Omental fat pad (tissue), 4 donors: ENCODE results near the gene SEMA6A. TPM values are rescaled to one million over a fixed set of nuclear protein-coding genes. Genes with fewer than 3 reads are reported as not detected.

Experiments
- ATAC-seq: fragments of 150-250 bp; one replicate; pipeline ENCODE4 v1.9.1; 2016; ENCODE audit warnings: mild to moderate bottlenecking, moderate library complexity; ENCODE audit not compliant: low FRiP score
- DNase-seq: peaks from one replicate; pipeline ENCODE4 v3.0.0-alpha.2; 2019; ENCODE audit warnings: low spot score
- total RNA-seq, 4 donors: library from RNA; depleted of rRNA; stranded (reverse); fragments of >200 nt; gene quantifications; one replicate each; pipeline ENCODE4 v1.1.0, GENCODE V29; 2016
- TF ChIP-seq, protein P1 (sequence below), 3 donors: fragments of 450-650 bp; IDR thresholded peaks; one replicate each; pipeline ENCODE4 v1.5.1; 2016 to 2017; ENCODE audit warnings: antibody characterized with exemption in 3 of 3, mild to moderate bottlenecking in 3 of 3, moderate library complexity in 2 of 3

The SEMA6A gene
- total RNA-seq, 4 donors from 2014 or later = 21.3 to 70.3 (median 40.9) TPM

DNA sequence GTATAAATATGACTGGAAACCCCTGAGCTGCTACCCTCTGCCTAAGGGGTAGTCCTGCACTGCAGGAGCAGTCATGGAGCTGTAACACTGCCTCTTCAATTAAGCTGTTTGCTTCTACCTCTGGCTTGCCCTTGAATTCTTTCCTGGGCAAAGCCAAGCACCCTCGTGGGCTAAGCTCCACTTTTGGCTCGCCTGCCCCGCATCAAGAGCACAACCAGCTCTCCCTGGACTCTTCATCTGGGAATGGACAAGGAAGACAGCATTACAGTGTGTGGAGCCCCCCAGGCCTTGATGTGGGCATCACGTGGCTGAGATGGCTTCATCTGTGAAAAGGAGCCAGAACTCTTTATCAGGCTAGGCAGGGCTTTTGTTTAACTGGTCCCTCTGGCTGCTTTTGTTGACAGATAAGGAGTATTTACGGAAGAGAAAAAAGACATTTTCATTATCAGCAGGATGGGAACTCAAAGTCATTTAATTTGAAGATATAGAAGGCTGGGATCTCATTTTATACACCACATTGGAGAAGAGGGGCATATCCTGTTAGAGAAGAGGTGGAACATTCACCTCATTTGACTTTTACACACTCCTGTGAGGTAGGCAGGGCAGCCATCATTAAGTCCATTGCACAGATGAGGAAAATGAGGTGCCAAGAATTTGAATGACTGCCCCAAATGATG is 137.8 kb downstream of the SEMA6A start:
- TF ChIP-seq, protein P1, sequence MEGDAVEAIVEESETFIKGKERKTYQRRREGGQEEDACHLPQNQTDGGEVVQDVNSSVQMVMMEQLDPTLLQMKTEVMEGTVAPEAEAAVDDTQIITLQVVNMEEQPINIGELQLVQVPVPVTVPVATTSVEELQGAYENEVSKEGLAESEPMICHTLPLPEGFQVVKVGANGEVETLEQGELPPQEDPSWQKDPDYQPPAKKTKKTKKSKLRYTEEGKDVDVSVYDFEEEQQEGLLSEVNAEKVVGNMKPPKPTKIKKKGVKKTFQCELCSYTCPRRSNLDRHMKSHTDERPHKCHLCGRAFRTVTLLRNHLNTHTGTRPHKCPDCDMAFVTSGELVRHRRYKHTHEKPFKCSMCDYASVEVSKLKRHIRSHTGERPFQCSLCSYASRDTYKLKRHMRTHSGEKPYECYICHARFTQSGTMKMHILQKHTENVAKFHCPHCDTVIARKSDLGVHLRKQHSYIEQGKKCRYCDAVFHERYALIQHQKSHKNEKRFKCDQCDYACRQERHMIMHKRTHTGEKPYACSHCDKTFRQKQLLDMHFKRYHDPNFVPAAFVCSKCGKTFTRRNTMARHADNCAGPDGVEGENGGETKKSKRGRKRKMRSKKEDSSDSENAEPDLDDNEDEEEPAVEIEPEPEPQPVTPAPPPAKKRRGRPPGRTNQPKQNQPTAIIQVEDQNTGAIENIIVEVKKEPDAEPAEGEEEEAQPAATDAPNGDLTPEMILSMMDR (IDR thresholded peaks at IDR 0.05) = no peak
- DNase-seq (no peak), ATAC-seq (no peak)

DNA sequence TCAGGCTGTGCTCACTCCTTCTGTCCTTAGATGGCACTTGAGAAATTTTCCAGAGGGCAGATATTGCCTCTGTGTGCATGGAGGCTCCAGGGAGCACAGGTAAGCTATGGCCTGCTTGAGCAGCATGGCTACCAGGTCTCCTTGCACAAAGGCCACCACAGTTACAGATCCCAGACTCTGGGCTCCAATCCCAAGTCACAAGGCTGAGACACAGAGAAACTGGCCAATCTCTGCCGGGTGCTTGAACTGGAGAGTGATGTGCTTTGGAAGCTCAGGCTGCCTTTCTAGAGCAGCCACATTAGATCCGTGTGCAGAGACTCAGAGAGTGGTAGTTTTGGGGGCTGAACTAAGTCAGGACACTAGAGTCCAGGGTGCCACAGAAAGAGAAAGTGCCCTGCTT is 145.7 kb downstream of the SEMA6A start:
- ATAC-seq = no peak
- TF ChIP-seq, protein P1 (IDR thresholded peaks at IDR 0.05) = no peak
- DNase-seq = no peak

DNA sequence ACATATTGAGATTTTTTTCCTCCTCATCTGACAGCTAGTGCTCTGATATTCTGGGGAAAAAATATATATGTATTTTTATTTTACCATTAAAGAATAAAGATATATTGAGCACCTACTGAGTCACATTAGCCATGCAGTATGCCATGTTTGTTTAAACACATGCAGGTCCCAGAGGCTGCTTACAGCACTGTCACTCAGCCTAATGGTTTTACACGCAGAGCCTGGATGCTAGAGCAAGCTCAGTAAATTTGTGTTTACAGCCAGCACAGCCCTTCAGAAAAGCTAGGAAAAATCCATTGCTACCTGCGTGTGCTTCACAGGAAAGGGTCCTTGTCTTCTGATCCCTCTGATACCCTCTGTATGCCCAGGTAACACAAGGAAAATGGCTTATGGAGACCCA is 146.2 kb downstream of the SEMA6A start:
- DNase-seq (no peak), ATAC-seq (no peak)
- TF ChIP-seq, protein P1 (IDR thresholded peaks at IDR 0.05) = no peak

DNA sequence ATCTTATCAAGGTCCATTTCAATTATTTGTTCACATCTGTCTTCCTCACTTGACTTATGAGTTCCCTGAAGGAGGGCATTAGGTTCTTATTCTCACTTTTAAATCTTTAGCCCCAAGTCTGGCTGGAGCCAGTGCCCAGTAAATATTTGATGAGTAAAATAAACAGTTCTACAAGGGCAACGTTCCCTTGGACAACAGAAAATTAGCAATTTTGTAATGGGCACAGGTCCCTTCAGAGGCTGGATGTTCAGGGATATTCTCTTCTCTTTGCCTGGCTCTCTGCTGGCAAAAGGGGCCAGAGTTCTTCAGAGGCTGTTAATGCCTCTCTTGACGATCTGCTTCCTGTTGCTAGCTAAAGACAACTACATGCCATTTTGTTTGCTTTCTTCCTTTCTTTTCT is 149.7 kb downstream of the SEMA6A start:
- TF ChIP-seq, protein P1 (IDR thresholded peaks at IDR 0.05) = no peak
- ATAC-seq = no peak
- no peak for DNase-seq

DNA sequence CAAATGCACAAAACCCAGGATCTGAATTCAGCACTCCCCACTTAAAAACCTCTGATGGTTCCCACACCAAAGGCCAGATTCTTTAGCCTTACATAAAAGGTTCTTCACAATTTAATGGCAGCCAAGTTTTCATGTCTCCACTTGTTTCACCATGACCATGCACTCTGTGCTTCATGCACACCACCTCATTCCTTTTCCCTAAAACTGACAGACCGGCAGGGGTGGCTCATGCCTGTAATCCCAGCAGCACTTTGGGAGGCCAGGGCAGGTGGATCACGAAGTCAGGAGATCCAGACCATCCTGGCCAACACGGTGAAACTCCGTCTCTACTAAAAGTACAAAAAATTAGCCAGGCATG is 150.4 kb downstream of the SEMA6A start:
- no peak for DNase-seq
- ATAC-seq = no peak
- TF ChIP-seq, protein P1 (IDR thresholded peaks at IDR 0.05) = no peak

DNA sequence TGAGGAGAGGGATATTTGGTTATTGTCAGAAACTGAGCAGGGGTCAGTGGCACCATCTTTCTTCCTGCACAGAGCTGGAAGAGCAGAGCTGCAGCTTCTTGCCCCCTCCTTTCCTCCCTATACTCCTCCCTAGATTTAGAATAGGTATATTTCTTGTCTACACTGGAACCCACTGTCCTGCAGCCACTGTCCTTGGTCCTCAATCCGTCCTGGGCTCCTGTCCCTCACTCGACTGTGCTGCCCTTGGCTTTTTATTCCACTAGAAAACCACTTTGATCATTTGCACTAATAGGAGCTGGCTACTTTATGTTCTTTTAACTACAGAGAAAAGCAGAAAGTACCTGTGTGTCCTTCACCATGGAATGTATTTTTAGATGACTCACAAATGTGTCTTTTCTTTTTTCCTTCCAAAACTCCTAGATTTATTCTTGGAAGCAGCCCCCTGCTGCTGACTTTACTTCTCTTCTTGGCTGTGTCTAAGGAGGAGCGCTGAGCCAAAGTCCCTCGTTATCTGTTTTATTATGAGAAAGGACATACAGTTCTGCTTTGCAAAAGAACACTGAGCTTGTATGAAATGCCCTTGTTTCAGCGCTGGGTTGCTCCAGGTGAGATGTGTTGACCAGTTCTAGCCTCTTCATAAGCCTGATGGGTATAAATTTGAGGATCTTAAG is 150.9 kb downstream of the SEMA6A start:
- no peak for DNase-seq
- no peak for ATAC-seq
- TF ChIP-seq, protein P1 (IDR thresholded peaks at IDR 0.05) = no peak

DNA sequence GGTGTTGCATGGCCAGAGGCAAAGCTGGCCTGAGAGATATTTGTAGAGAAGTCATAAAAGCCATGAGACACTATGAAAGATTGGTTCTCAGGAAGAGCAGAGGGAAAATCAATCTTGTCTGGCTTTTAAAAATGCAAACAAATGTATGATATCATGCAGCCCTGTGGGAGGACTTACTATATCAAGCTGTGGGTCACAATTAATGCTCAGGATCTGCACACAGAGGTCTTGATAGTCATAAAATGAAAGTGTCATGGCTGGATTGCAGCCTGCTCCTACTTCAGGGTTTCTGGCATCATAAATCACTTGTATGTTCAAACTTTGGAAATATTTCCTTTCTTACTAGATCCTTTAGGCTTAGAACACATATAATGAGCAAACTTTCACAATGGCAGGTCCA is 151.5 kb downstream of the SEMA6A start:
- no peak for DNase-seq
- TF ChIP-seq, protein P1 (IDR thresholded peaks at IDR 0.05) = no peak
- ATAC-seq = no peak
